Measurements from ENCODE around the gene ZNF304. TPM values are rescaled to one million over a fixed set of nuclear protein-coding genes. Genes with fewer than 3 reads are reported as not detected.
A peak's percentile ranks its signal among the peaks of the same experiment; 100 is the strongest.

Gene ZNF304
- total and polyA plus RNA-seq, 2 of the 13 experiments (the other 11 are each of a cell fraction or from before 2014, with no cell fraction given), result 3.4 to 8.0 TPM

DNA sequence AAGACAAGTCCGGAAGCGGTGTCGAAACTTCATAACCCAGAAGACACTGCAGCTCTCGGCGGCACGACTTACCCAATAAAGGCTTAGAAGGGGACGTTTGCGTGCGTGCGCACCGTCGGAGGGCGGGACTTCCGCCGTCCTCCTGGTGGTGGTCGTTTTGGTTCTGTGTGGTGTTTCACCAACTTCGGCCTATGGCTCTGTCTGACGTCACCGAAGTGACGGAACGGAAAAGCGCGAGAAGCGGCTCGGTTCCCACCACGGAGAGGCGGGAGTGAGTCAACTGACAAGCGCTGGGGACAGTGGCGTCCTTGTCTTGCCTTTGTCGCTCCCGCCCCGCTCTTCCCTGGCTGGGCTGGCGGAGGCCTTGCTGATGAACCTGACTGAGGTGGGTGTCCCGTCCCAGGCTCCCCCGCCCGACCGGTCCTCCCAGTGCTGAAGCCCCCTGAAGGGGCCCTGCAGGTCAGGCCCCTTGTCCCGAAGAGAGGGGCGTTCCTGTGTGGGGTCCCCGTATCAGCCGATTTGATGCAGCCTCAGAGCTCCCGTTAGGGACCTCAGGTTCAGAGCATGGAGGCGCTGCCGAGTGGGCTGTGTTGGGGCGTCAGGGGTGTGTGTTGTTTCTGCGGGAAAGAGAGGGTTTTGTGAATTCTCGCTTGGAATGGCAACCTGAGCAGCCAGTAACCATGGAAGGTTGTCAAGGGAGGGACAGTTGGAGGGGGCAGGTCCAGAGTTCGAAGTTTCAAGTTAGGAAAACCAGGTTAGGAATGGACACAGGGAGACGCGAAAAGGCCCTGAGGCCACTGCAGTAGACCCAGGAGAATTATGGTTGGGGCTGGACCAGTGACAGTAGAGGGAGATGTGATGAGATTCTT lies 38.9 kb downstream of the ZNF304 start, which contains the start of gene ZNF548 (continued):
- TF ChIP-seq, protein P1, sequence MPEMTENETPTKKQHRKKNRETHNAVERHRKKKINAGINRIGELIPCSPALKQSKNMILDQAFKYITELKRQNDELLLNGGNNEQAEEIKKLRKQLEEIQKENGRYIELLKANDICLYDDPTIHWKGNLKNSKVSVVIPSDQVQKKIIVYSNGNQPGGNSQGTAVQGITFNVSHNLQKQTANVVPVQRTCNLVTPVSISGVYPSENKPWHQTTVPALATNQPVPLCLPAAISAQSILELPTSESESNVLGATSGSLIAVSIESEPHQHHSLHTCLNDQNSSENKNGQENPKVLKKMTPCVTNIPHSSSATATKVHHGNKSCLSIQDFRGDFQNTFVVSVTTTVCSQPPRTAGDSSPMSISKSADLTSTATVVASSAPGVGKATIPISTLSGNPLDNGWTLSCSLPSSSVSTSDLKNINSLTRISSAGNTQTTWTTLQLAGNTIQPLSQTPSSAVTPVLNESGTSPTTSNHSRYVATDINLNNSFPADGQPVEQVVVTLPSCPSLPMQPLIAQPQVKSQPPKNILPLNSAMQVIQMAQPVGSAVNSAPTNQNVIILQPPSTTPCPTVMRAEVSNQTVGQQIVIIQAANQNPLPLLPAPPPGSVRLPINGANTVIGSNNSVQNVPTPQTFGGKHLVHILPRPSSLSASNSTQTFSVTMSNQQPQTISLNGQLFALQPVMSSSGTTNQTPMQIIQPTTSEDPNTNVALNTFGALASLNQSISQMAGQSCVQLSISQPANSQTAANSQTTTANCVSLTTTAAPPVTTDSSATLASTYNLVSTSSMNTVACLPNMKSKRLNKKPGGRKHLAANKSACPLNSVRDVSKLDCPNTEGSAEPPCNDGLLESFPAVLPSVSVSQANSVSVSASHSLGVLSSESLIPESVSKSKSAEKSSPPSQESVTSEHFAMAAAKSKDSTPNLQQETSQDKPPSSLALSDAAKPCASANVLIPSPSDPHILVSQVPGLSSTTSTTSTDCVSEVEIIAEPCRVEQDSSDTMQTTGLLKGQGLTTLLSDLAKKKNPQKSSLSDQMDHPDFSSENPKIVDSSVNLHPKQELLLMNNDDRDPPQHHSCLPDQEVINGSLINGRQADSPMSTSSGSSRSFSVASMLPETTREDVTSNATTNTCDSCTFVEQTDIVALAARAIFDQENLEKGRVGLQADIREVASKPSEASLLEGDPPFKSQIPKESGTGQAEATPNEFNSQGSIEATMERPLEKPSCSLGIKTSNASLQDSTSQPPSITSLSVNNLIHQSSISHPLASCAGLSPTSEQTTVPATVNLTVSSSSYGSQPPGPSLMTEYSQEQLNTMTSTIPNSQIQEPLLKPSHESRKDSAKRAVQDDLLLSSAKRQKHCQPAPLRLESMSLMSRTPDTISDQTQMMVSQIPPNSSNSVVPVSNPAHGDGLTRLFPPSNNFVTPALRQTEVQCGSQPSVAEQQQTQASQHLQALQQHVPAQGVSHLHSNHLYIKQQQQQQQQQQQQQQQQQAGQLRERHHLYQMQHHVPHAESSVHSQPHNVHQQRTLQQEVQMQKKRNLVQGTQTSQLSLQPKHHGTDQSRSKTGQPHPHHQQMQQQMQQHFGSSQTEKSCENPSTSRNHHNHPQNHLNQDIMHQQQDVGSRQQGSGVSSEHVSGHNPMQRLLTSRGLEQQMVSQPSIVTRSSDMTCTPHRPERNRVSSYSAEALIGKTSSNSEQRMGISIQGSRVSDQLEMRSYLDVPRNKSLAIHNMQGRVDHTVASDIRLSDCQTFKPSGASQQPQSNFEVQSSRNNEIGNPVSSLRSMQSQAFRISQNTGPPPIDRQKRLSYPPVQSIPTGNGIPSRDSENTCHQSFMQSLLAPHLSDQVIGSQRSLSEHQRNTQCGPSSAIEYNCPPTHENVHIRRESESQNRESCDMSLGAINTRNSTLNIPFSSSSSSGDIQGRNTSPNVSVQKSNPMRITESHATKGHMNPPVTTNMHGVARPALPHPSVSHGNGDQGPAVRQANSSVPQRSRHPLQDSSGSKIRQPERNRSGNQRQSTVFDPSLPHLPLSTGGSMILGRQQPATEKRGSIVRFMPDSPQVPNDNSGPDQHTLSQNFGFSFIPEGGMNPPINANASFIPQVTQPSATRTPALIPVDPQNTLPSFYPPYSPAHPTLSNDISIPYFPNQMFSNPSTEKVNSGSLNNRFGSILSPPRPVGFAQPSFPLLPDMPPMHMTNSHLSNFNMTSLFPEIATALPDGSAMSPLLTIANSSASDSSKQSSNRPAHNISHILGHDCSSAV (CRISPR knock-in tag; IDR thresholded peaks at IDR 0.05; ENCODE audit: borderline replicate concordance), result no peak
- peak; percentile 74 for TF ChIP-seq HNF4G (IDR thresholded peaks at IDR 0.05; ENCODE audit: borderline replicate concordance, low read depth, low read length)
- peak; percentile 33; the same call in 1 of the 2 replicates for TF ChIP-seq HNF4G (CRISPR knock-in tag; IDR thresholded peaks at IDR 0.05; ENCODE audit: borderline replicate concordance, low read depth)
- no peak; the same call in 1 of the 2 replicates for TF ChIP-seq NKX3-1 (CRISPR knock-in tag; IDR thresholded peaks at IDR 0.05)
- no peak for TF ChIP-seq GPN1 (CRISPR knock-in tag; IDR thresholded peaks at IDR 0.05; ENCODE audit: borderline replicate concordance)
- no peak for TF ChIP-seq SNAI1 (CRISPR knock-in tag; IDR thresholded peaks at IDR 0.05; ENCODE audit: borderline replicate concordance)
- TF ChIP-seq ZNF232 (CRISPR knock-in tag; IDR thresholded peaks at IDR 0.05; ENCODE audit: borderline replicate concordance), result no peak
- TF ChIP-seq ZNF432 (CRISPR knock-in tag; IDR thresholded peaks at IDR 0.05; ENCODE audit: borderline replicate concordance), result no peak
- no peak for TF ChIP-seq FOSL1 (CRISPR knock-in tag; IDR thresholded peaks at IDR 0.05; ENCODE audit: borderline replicate concordance)
- peak; percentile 51 for TF ChIP-seq ZNF331 (CRISPR knock-in tag; IDR thresholded peaks at IDR 0.05)
- TF ChIP-seq JUND (CRISPR knock-in tag; IDR thresholded peaks at IDR 0.05), result 0 out of 2 replicates have a peak, but pooled peaks have one; percentile 46
- no peak for TF ChIP-seq ZNF703 (CRISPR knock-in tag; IDR thresholded peaks at IDR 0.05; ENCODE audit: borderline replicate concordance)
- TF ChIP-seq NR2F1 (CRISPR knock-in tag; IDR thresholded peaks at IDR 0.05), result no peak
- TF ChIP-seq CENPX (CRISPR knock-in tag; IDR thresholded peaks at IDR 0.05), result no peak
- 0 out of 2 replicates have a peak, but pooled peaks have one; percentile 31 for TF ChIP-seq AHR (CRISPR knock-in tag; IDR thresholded peaks at IDR 0.05)
- no peak for TF ChIP-seq ZNF138 (CRISPR knock-in tag; IDR thresholded peaks at IDR 0.05; ENCODE audit: low read depth)
- TF ChIP-seq, protein P2, sequence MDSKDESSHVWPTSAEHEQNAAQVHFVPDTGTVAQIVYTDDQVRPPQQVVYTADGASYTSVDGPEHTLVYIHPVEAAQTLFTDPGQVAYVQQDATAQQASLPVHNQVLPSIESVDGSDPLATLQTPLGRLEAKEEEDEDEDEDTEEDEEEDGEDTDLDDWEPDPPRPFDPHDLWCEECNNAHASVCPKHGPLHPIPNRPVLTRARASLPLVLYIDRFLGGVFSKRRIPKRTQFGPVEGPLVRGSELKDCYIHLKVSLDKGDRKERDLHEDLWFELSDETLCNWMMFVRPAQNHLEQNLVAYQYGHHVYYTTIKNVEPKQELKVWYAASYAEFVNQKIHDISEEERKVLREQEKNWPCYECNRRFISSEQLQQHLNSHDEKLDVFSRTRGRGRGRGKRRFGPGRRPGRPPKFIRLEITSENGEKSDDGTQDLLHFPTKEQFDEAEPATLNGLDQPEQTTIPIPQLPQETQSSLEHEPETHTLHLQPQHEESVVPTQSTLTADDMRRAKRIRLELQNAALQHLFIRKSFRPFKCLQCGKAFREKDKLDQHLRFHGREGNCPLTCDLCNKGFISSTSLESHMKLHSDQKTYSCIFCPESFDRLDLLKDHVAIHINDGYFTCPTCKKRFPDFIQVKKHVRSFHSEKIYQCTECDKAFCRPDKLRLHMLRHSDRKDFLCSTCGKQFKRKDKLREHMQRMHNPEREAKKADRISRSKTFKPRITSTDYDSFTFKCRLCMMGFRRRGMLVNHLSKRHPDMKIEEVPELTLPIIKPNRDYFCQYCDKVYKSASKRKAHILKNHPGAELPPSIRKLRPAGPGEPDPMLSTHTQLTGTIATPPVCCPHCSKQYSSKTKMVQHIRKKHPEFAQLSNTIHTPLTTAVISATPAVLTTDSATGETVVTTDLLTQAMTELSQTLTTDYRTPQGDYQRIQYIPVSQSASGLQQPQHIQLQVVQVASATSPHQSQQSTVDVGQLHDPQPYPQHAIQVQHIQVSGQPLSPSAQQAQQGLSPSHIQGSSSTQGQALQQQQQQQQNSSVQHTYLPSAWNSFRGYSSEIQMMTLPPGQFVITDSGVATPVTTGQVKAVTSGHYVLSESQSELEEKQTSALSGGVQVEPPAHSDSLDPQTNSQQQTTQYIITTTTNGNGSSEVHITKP (CRISPR knock-in tag; IDR thresholded peaks at IDR 0.05; ENCODE audit: low read depth), result no peak

Data from HepG2 (cell line).